Kidney (tissue), 14 donors: Measurements from ENCODE around the gene NOM1. TPM values are rescaled to one million over a fixed set of nuclear protein-coding genes. Genes with fewer than 3 reads are reported as not detected.

Source experiments
- DNase-seq, 5 donors: peaks; one replicate each; pipeline ENCODE4 v3.0.0-alpha.2; 2013 to 2020
- FAIRE-seq: peaks from 2 replicates; lab custom pipeline; 2012; peaks lifted over from hg19 to GRCh38; lab: Jason Lieb, UNC
- H3K27ac ChIP-seq, 2 donors: one replicate each; pipeline ENCODE4 v1.7.0; 2013; ENCODE audit warnings: low read depth in 2 of 2, low read length in 2 of 2, inconsistent platforms in 1 of 2
- H3K27me3 ChIP-seq: one replicate; pipeline ENCODE4 v1.7.1; 2013; ENCODE audit warnings: low read length, inconsistent platforms; ENCODE audit not compliant: control insufficient read depth, insufficient read depth
- H3K36me3 ChIP-seq, 3 donors: one replicate each; pipeline versions ENCODE4 v1.7.0 to v1.7.1; 2013; ENCODE audit warnings: low read length in 3 of 3, control low read depth in 1 of 3, inconsistent platforms in 1 of 3; ENCODE audit not compliant: insufficient read depth in 3 of 3, control insufficient read depth in 2 of 3
- H3K4me1 ChIP-seq, 3 donors: one replicate each; pipeline versions ENCODE4 v1.7.0 to v1.7.1; 2013; ENCODE audit warnings: low read length in 3 of 3, inconsistent platforms in 1 of 3, low read depth in 1 of 3; ENCODE audit not compliant: control insufficient read depth in 2 of 3, insufficient read depth in 2 of 3
- H3K4me3 ChIP-seq, 3 donors: one replicate each; pipeline versions ENCODE4 v1.7.0 to v1.8.1; 2013; ENCODE audit warnings: low read length in 3 of 3, control low read depth in 1 of 3, inconsistent platforms in 1 of 3
- H3K9ac ChIP-seq, 3 donors: one replicate each; pipeline versions ENCODE4 v1.7.0 to v1.7.1; 2013; ENCODE audit warnings: low read length in 3 of 3, control low read depth in 1 of 3, inconsistent platforms in 1 of 3
- H3K9me3 ChIP-seq, 3 donors: one replicate each; pipeline versions ENCODE4 v1.7.0 to v1.7.1; 2013; ENCODE audit warnings: low read length in 3 of 3, control low read depth in 1 of 3, inconsistent platforms in 1 of 3; ENCODE audit not compliant: control insufficient read depth in 2 of 3, insufficient read depth in 1 of 3
- CTCF ChIP-seq: IDR thresholded peaks from 3 replicates; pipeline ENCODE4 v1.5.1; 2012; ENCODE audit warnings: mild to moderate bottlenecking, moderate library complexity, borderline replicate concordance; ENCODE audit not compliant: insufficient read depth; ENCODE audit errors: extremely low read depth
- intact Hi-C: fragments of 100-400 bp; cut with DNase I; formaldehyde crosslinking; loops from one replicate; pipeline ENCODE4 v1.11.1; 2022
- polyA plus RNA-seq: library from polyadenylated mRNA; stranded (reverse); fragments of 350-450 nt; fragmentation: Illumina TruSeq; extraction: RNeasy Lipid Tissue Mini Kit (QIAGEN cat#74804); gene quantifications from one replicate; pipeline ENCODE4 v1.2.3, GENCODE V29; 2014; ENCODE audit warnings: low read depth, low replicate concordance; ENCODE audit not compliant: insufficient read depth
- total RNA-seq: library from RNA; stranded (reverse); fragmentation: NEBNext Ultra II Directional; extraction: Animal tissue kit (Norgen Biotek cat#: 25700); gene quantifications from one replicate; pipeline ENCODE4 v1.2.1, GENCODE V29; 2021
- donor health status: control.
- donor health status: control.
- donor health status: control.
- donor health status: control.
- donor health status: control.
- donor health status: DM: yes; HTN: yes; CAD: no.
- donor health status: Normal renal cell carcinoma (clear cell type).

NOM1 gene
- total and polyA plus RNA-seq, 2 donors from 2014 or later, result 5.8 to 17.6 TPM

DNA sequence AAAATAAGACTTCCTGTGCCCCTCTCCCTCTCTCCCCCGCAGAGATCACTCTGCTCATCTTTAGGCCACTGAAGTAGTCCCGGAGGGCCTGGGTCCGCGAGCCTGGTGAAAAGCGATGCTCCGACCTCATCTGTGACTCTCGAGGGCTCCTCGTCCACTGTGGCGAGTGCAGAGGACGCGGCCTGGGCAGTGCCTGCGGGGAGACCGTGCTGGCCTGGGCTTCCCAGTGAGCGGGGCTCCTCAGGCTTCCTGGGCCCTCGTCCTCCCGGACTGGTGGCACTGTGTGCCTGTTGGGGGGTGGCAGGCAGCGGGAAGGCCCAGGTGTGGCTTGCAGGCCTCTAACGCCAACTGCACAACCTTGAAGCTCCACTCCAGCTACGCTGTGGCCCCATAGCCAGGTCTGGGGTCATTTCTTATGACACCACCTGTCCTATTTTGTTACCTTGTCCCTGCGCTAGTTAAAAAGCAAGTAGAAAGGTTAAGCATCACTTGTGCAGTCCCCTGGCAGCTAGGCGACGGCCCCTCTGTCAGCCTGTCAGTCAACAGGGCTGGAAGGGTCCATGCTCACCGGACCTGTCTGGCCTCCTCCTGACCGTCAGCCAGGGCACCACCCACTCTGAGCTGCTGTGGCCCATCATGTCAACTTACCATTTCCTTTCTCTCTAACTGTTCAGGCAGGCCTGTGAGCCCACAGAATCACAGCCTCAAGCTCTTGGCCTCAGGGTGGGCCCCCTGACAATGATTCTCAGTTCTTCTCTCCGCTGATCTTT lies 40.4 kb downstream of the NOM1 start:
- H3K27me3 ChIP-seq, result no peaks in the 10 kb centered on the region
- H3K9ac ChIP-seq, result no peak overlapping the region
- TF ChIP-seq CTCF, result no peak
- intact Hi-C loops, result no loop called here
- H3K27ac ChIP-seq, result no peak overlapping the region
- no peak for DNase-seq
- no peak for FAIRE-seq
- H3K9me3 ChIP-seq, result no peaks in the 10 kb centered on the region
- H3K4me3 ChIP-seq, result no peak overlapping the region
- no peaks in the 10 kb centered on the region for H3K36me3 ChIP-seq
- H3K4me1 ChIP-seq, result no peaks in the 10 kb centered on the region

GRCh38 chr7:156993021-156993924 lies 43.8 kb downstream of the NOM1 start:
- no peak for FAIRE-seq
- H3K36me3 ChIP-seq, result no peaks in the 10 kb centered on the region
- no peak for DNase-seq
- no peaks in the 10 kb centered on the region for H3K4me1 ChIP-seq
- no peak overlapping the region for H3K9ac ChIP-seq
- H3K27me3 ChIP-seq, result peaks cover 5% of the 10 kb centered on the region
- no peak overlapping the region for H3K27ac ChIP-seq
- no peak overlapping the region for H3K4me3 ChIP-seq
- TF ChIP-seq CTCF, result no peak
- intact Hi-C loops, result no loop called here
- H3K9me3 ChIP-seq, result peaks cover 0 to 2% (median 0%) of the 10 kb centered on the region in 3 donors

GRCh38 chr7:156993925-156994235 lies 44.4 kb downstream of the NOM1 start:
- peaks cover 10% of the 10 kb centered on the region for H3K27me3 ChIP-seq

More at GRCh38 chr7:156993925-156994235, 44.4 kb downstream of the NOM1 start:
- intact Hi-C loops, result no loop called here
- Histone ChIP-seq H3K9me3 (peaks cover 0 to 2% (median 0%) of the 10 kb centered on the region in 3 donors), H3K4me3 (no peak overlapping the region), H3K36me3 (no peaks in the 10 kb centered on the region), H3K27ac (no peak overlapping the region), H3K9ac (no peak overlapping the region), H3K4me1 (no peaks in the 10 kb centered on the region)
- DNase-seq (no peak), FAIRE-seq (no peak)
- TF ChIP-seq CTCF, result no peak
